H9 (cell line): Measurements from ENCODE around the gene TUNAR. TPM values are rescaled to one million over a fixed set of nuclear protein-coding genes. Genes with fewer than 3 reads are reported as not detected.
A peak's percentile ranks its signal among the peaks of the same experiment; 100 is the strongest.

Experiments
- DNase-seq: peaks from one replicate; pipeline ENCODE4 v3.0.0-alpha.2; 2017
- H2AFZ ChIP-seq: one replicate; pipeline ENCODE4 v1.6.1; 2013; ENCODE audit warnings: mild to moderate bottlenecking, low read length, control low read depth, moderate library complexity
- H2AK5ac ChIP-seq: 2 replicates; pipeline ENCODE4 v1.6.1; 2013; ENCODE audit warnings: low read length, control low read depth, mixed read lengths; ENCODE audit not compliant: insufficient read length
- H2BK120ac ChIP-seq: one replicate; pipeline ENCODE4 v1.6.1; 2013; ENCODE audit warnings: low read depth, mild to moderate bottlenecking, low read length, control low read depth, inconsistent platforms; ENCODE audit not compliant: poor library complexity, severe bottlenecking
- H2BK12ac ChIP-seq: 2 replicates; pipeline ENCODE4 v1.6.1; 2013; ENCODE audit warnings: low read length, control low read depth, mixed read lengths, low read depth; ENCODE audit not compliant: insufficient read length
- H2BK15ac ChIP-seq: 2 replicates; pipeline ENCODE4 v1.6.1; 2013; ENCODE audit warnings: low read depth, low read length, control low read depth
- H2BK20ac ChIP-seq: one replicate; pipeline ENCODE4 v1.6.1; 2013; ENCODE audit warnings: low read depth, mild to moderate bottlenecking, low read length, control low read depth, inconsistent platforms; ENCODE audit not compliant: poor library complexity, severe bottlenecking
- H2BK5ac ChIP-seq: 2 replicates; pipeline ENCODE4 v1.6.1; 2013; ENCODE audit warnings: low read length, control low read depth, mixed read lengths; ENCODE audit not compliant: insufficient read length
- H3K14ac ChIP-seq: 2 replicates; pipeline ENCODE4 v1.6.1; 2013; ENCODE audit warnings: low read length, control low read depth; ENCODE audit not compliant: insufficient read depth
- H3K18ac ChIP-seq: 2 replicates; pipeline ENCODE4 v1.6.1; 2013; ENCODE audit warnings: low read depth, mild to moderate bottlenecking, mixed read lengths, low read length, control low read depth; ENCODE audit not compliant: insufficient read length
- H3K23ac ChIP-seq: 2 replicates; pipeline ENCODE4 v1.6.1; 2013; ENCODE audit warnings: low read length, control low read depth, mixed read lengths, low read depth; ENCODE audit not compliant: insufficient read length
- H3K23me2 ChIP-seq: 2 replicates; pipeline ENCODE4 v1.6.1; 2013; ENCODE audit warnings: low read depth, mild to moderate bottlenecking, mixed read lengths, low read length, control low read depth; ENCODE audit not compliant: insufficient read length, poor library complexity, severe bottlenecking
- H3K27ac ChIP-seq: 2 replicates; pipeline ENCODE4 v1.5.1; 2013; ENCODE audit warnings: low read length, control low read depth, mixed read lengths, low read depth; ENCODE audit not compliant: insufficient read length
- H3K27me3 ChIP-seq: 2 replicates; pipeline ENCODE4 v1.6.1; 2013; ENCODE audit warnings: low read length, control low read depth, inconsistent platforms; ENCODE audit not compliant: insufficient read depth
- H3K4ac ChIP-seq: 2 replicates; pipeline ENCODE4 v1.6.1; 2013; ENCODE audit warnings: low read depth, mild to moderate bottlenecking, control low read depth, inconsistent platforms, low read length, moderate library complexity
- H3K4me1 ChIP-seq: 2 replicates; pipeline ENCODE4 v1.6.1; 2013; ENCODE audit warnings: low read length, control low read depth, inconsistent platforms; ENCODE audit not compliant: insufficient read depth
- H3K4me2 ChIP-seq: 2 replicates; pipeline ENCODE4 v1.6.1; 2013; ENCODE audit warnings: low read length, control low read depth, mixed read lengths; ENCODE audit not compliant: insufficient read length, insufficient read depth
- H3K56ac ChIP-seq: 2 replicates; pipeline ENCODE4 v1.6.1; 2013; ENCODE audit warnings: low read depth, mild to moderate bottlenecking, mixed read lengths, low read length, control low read depth; ENCODE audit not compliant: insufficient read length
- H3K79me1 ChIP-seq: 2 replicates; pipeline ENCODE4 v1.6.1; 2013; ENCODE audit warnings: low read depth, mild to moderate bottlenecking, moderate library complexity, low read length, control low read depth, inconsistent platforms; ENCODE audit not compliant: insufficient read depth, poor library complexity, severe bottlenecking
- H3K79me2 ChIP-seq: 2 replicates; pipeline ENCODE4 v1.6.1; 2013; ENCODE audit warnings: low read length, control low read depth, inconsistent platforms; ENCODE audit not compliant: insufficient read depth
- H3K9ac ChIP-seq: 2 replicates; pipeline ENCODE4 v1.6.1; 2013; ENCODE audit warnings: low read length, control low read depth, mixed read lengths; ENCODE audit not compliant: insufficient read length; ENCODE audit errors: extremely low read depth
- H3K9me3 ChIP-seq: one replicate; pipeline ENCODE4 v1.6.1; 2013; ENCODE audit warnings: low read depth, low read length, inconsistent platforms; ENCODE audit not compliant: control insufficient read depth
- H3T11ph ChIP-seq: one replicate; pipeline ENCODE4 v1.6.1; 2013; ENCODE audit warnings: mild to moderate bottlenecking, low read length, control low read depth, inconsistent platforms
- H4K20me1 ChIP-seq: one replicate; pipeline ENCODE4 v1.6.1; 2013; ENCODE audit not compliant: control insufficient read depth, insufficient read length, insufficient read depth
- H4K5ac ChIP-seq: 2 replicates; pipeline ENCODE4 v1.6.1; 2013; ENCODE audit warnings: low read depth, mild to moderate bottlenecking, mixed read lengths, low read length, control low read depth; ENCODE audit not compliant: insufficient read length
- H4K8ac ChIP-seq: replicated peaks from 2 replicates; pipeline ENCODE4 v1.6.1; 2013; ENCODE audit warnings: low read length, control low read depth, mixed read lengths, low read depth; ENCODE audit not compliant: insufficient read length
- H4K91ac ChIP-seq: 2 replicates; pipeline ENCODE4 v1.6.1; 2013; ENCODE audit warnings: low read depth, mild to moderate bottlenecking, moderate library complexity, mixed read lengths, low read length, control low read depth; ENCODE audit not compliant: insufficient read length
- H3K27ac Mint-ChIP-seq, 3 experiments: 2 replicates in 2 of 3; 3 replicates in 1 of 3; pipeline ENCODE4 v1.8.0; 2020 to 2021; ENCODE audit warnings: mixed read lengths in 3 of 3, mild to moderate bottlenecking in 1 of 3, moderate library complexity in 1 of 3
- H3K27me3 Mint-ChIP-seq: 2 replicates; pipeline ENCODE4 v1.8.0; 2021; ENCODE audit warnings: low read depth, mild to moderate bottlenecking, moderate library complexity, mixed read lengths
- H3K36me3 Mint-ChIP-seq, 3 experiments: 2 replicates in 2 of 3; 3 replicates in 1 of 3; pipeline ENCODE4 v1.8.0; 2020 to 2021; ENCODE audit warnings: low read depth in 3 of 3, mixed read lengths in 3 of 3; ENCODE audit not compliant: insufficient read depth in 1 of 3
- H3K4me1 Mint-ChIP-seq, 2 experiments: 2 replicates each; pipeline ENCODE4 v1.8.0; 2020; ENCODE audit warnings: mixed read lengths in 2 of 2
- H3K4me3 Mint-ChIP-seq, 2 experiments: 2 replicates in 1 of 2; 3 replicates in 1 of 2; pipeline ENCODE4 v1.8.0; 2020 to 2021; ENCODE audit warnings: mild to moderate bottlenecking in 2 of 2, mixed read lengths in 2 of 2, moderate library complexity in 1 of 2
- H3K9me3 Mint-ChIP-seq, 2 experiments: 2 replicates in 1 of 2; 3 replicates in 1 of 2; pipeline ENCODE4 v1.8.0; 2020; ENCODE audit warnings: mild to moderate bottlenecking in 2 of 2, mixed read lengths in 2 of 2, moderate library complexity in 1 of 2
- CTCF ChIP-seq: fragments of 200-600 bp; sonication (generic); conservative IDR thresholded peaks from 3 replicates; pipeline ENCODE4 v1.8.0; 2021; ENCODE audit warnings: antibody characterized with exemption, mild to moderate bottlenecking
- WGBS: extraction: QIAGEN DNeasy Blood & Tissue Kit; methylation state at CpG from one replicate; pipeline ENCODE4 v1.1.7; 2013; ENCODE audit warnings: missing lambda C conversion rate, low lambda C conversion rate, mixed read lengths; ENCODE audit not compliant: insufficient read length; ENCODE audit errors: extremely low coverage; 5-methylcytosine and 5-hydroxymethylcytosine counted together
- total RNA-seq: library from RNA; stranded (reverse); gene quantifications from 2 replicates; pipeline ENCODE4 v1.2.1, GENCODE V29; 2021

TUNAR gene
- total RNA-seq, 1 experiment from 2014 or later, result 26.2 TPM

GRCh38 chr14:95896498-95897135 is 20.0 kb downstream of the TUNAR start:
- H3K4me1 Mint-ChIP-seq, result peaks cover 52 to 62% of the 10 kb centered on the region in 2 experiments
- no CpG with 5 or more reads among the region's 7 CpGs for WGBS
- DNase-seq, result no peak
- no peak overlapping the region for H4K91ac ChIP-seq
- no peak overlapping the region for H4K5ac ChIP-seq
- H3K4me3 Mint-ChIP-seq, result no peak overlapping the region
- H3K9ac ChIP-seq, result no peak overlapping the region
- peaks cover 7 to 17% (median 13%) of the 10 kb centered on the region in 3 experiments; a peak in 5 of 7 replicates for H3K36me3 Mint-ChIP-seq
- H3K4ac ChIP-seq, result no peak overlapping the region
- H3K27ac Mint-ChIP-seq, result peak overlapping the region; percentile 25 to 59 (median 52); a peak in 3 of 7 replicates
- H2AK5ac ChIP-seq, result no peak overlapping the region
- H3K27me3 ChIP-seq, result no peaks in the 10 kb centered on the region
- H3K18ac ChIP-seq, result peak overlapping the region; percentile 36
- no peak overlapping the region for H3K23ac ChIP-seq
- H3K4me2 ChIP-seq, result no peak overlapping the region
- no peak overlapping the region for H3K14ac ChIP-seq
- H3K9me3 Mint-ChIP-seq, result no peaks in the 10 kb centered on the region
- no peak overlapping the region for H2BK12ac ChIP-seq
- no peak overlapping the region for H4K8ac ChIP-seq
- H3K9me3 ChIP-seq, result no peaks in the 10 kb centered on the region
- H3K23me2 ChIP-seq, result no peaks in the 10 kb centered on the region
- no peak overlapping the region for H3T11ph ChIP-seq
- no peaks in the 10 kb centered on the region; the same call in 1 of the 2 replicates for H3K79me2 ChIP-seq
- no peak overlapping the region for H3K56ac ChIP-seq
- no peak overlapping the region for H2AFZ ChIP-seq
- no peak overlapping the region for H2BK15ac ChIP-seq
- H4K20me1 ChIP-seq, result no peaks in the 10 kb centered on the region
- no peaks in the 10 kb centered on the region for H3K79me1 ChIP-seq
- no peak overlapping the region for H2BK20ac ChIP-seq
- no peak overlapping the region for H2BK5ac ChIP-seq
- H2BK120ac ChIP-seq, result no peak overlapping the region
- no peak; the same call in 2 of the 3 replicates for TF ChIP-seq CTCF
- H3K4me1 ChIP-seq, result peaks cover 13% of the 10 kb centered on the region; the same call in 1 of the 2 replicates
- peaks cover 1% of the 10 kb centered on the region; the same call in 1 of the 2 replicates for H3K27me3 Mint-ChIP-seq
- no peak overlapping the region for H3K27ac ChIP-seq
